ENCODE results near the gene KCNJ6.
A peak's percentile ranks its signal among the peaks of the same experiment; 100 is the strongest.
"Not testable (repeated sequence)": the region's sequence is repeated elsewhere in the genome, so short reads cannot be mapped to it uniquely, and the experiment has no call there.

The KCNJ6 gene

GRCh38 chr21:37580666-37581065 is 335.6 kb downstream of the KCNJ6 start:
- in situ Hi-C loops (cut with HindIII; ENCODE audit: low pct_ligation_motif_present, low pct_unique_long_range_greater_than_20kb, low sequenced_read_pairs): no loop called here

GRCh38 chr21:37579356-37579755 is 336.9 kb downstream of the KCNJ6 start:
- no peak for DNase-seq
- in situ Hi-C loops (cut with HindIII; ENCODE audit: low pct_ligation_motif_present, low pct_unique_long_range_greater_than_20kb, low sequenced_read_pairs): no loop called here

More at GRCh38 chr21:37580666-37581065, 335.6 kb downstream of the KCNJ6 start:
- DNase-seq: no peak

GRCh38 chr21:37578471-37579126 is 337.7 kb downstream of the KCNJ6 start:
- in situ Hi-C loops (cut with HindIII; ENCODE audit: low pct_ligation_motif_present, low pct_unique_long_range_greater_than_20kb, low sequenced_read_pairs): no loop called here
- DNase-seq: no peak

- DNase-seq; in situ Hi-C loops (cut with HindIII; ENCODE audit: low pct_ligation_motif_present, low pct_unique_long_range_greater_than_20kb, low sequenced_read_pairs): not testable (repeated sequence)
Measured at GRCh38 chr21:37576929-37577328, 339.3 kb downstream of the KCNJ6 start.

- in situ Hi-C loops (cut with HindIII; ENCODE audit: low pct_ligation_motif_present, low pct_unique_long_range_greater_than_20kb, low sequenced_read_pairs): no loop called here
- no peak for DNase-seq
Measured at GRCh38 chr21:37575580-37575979, 340.7 kb downstream of the KCNJ6 start.

GRCh38 chr21:37574751-37575150 is 341.5 kb downstream of the KCNJ6 start:
- in situ Hi-C loops (cut with HindIII; ENCODE audit: low pct_ligation_motif_present, low pct_unique_long_range_greater_than_20kb, low sequenced_read_pairs): no loop called here
- DNase-seq: no peak

GRCh38 chr21:37574316-37574715 is 341.9 kb downstream of the KCNJ6 start:
- in situ Hi-C loops (cut with HindIII; ENCODE audit: low pct_ligation_motif_present, low pct_unique_long_range_greater_than_20kb, low sequenced_read_pairs): no loop called here
- DNase-seq: no peak

GRCh38 chr21:37571442-37571841 is 344.8 kb downstream of the KCNJ6 start:
- DNase-seq: no peak
- in situ Hi-C loops (cut with HindIII; ENCODE audit: low pct_ligation_motif_present, low pct_unique_long_range_greater_than_20kb, low sequenced_read_pairs): no loop called here

GRCh38 chr21:37568916-37569315 is 347.3 kb downstream of the KCNJ6 start:
- in situ Hi-C loops (cut with HindIII; ENCODE audit: low pct_ligation_motif_present, low pct_unique_long_range_greater_than_20kb, low sequenced_read_pairs): no loop called here
- DNase-seq: no peak

GRCh38 chr21:37568415-37568814 is 347.8 kb downstream of the KCNJ6 start:
- in situ Hi-C loops (cut with HindIII; ENCODE audit: low pct_ligation_motif_present, low pct_unique_long_range_greater_than_20kb, low sequenced_read_pairs): no loop called here
- DNase-seq: no peak

GRCh38 chr21:37566790-37567615 is 349.3 kb downstream of the KCNJ6 start:
- DNase-seq: no peak
- in situ Hi-C loops (cut with HindIII; ENCODE audit: low pct_ligation_motif_present, low pct_unique_long_range_greater_than_20kb, low sequenced_read_pairs): no loop called here

GRCh38 chr21:37565530-37566223 is 350.6 kb downstream of the KCNJ6 start:
- peak; percentile 50 for DNase-seq

GRCh38 chr21:37564924-37565529 is 351.2 kb downstream of the KCNJ6 start:
- DNase-seq: no peak
- in situ Hi-C loops (cut with HindIII; ENCODE audit: low pct_ligation_motif_present, low pct_unique_long_range_greater_than_20kb, low sequenced_read_pairs): no loop called here

More at GRCh38 chr21:37565530-37566223, 350.6 kb downstream of the KCNJ6 start:
- in situ Hi-C loops (cut with HindIII; ENCODE audit: low pct_ligation_motif_present, low pct_unique_long_range_greater_than_20kb, low sequenced_read_pairs): no loop called here

GRCh38 chr21:37564341-37564923 is 351.8 kb downstream of the KCNJ6 start:
- peak; percentile 95 for DNase-seq
- in situ Hi-C loops (cut with HindIII; ENCODE audit: low pct_ligation_motif_present, low pct_unique_long_range_greater_than_20kb, low sequenced_read_pairs): no loop called here

- peak; percentile 91 for DNase-seq
- in situ Hi-C loops (cut with HindIII; ENCODE audit: low pct_ligation_motif_present, low pct_unique_long_range_greater_than_20kb, low sequenced_read_pairs): no loop called here
Measured at GRCh38 chr21:37563641-37564340, 352.5 kb downstream of the KCNJ6 start.

GRCh38 chr21:37562920-37563640 is 353.2 kb downstream of the KCNJ6 start:
- in situ Hi-C loops (cut with HindIII; ENCODE audit: low pct_ligation_motif_present, low pct_unique_long_range_greater_than_20kb, low sequenced_read_pairs): no loop called here
- DNase-seq: no peak
